ENCODE data around the gene SAA4. TPM values are rescaled to one million over a fixed set of nuclear protein-coding genes. Genes with fewer than 3 reads are reported as not detected.

The SAA4 gene
- total and polyA plus RNA-seq, 9 of the 15 experiments (the other 6 are each of a cell fraction or from before 2014, with no cell fraction given) = not detected

DNA sequence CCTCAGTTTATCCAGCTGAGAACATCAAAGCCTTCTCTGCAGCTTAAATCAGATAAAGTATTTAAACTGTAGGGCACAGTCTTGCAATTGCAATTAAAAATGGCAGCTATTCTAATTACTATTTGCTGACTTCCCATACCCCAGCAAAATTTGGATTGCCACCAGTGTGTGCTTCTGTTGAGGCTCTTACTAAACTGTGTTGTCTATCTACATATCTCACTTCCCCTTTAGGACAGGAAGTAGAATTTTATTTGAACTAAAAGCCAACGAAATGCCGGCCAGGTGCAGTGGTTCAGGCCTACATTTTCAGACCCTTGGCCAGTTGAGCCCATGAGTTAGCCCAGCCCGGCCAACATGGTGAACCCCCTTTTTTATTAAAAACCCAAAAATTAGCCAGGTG lies 7.1 kb downstream of the SAA4 start:
- Histone ChIP-seq H3K27ac (ENCODE audit: extremely low read depth, low read depth, low read length) (no peak overlapping the region), H3K9me1 (ENCODE audit: control insufficient read depth, insufficient read depth, low read length) (no peaks in the 10 kb centered on the region), H3K9ac (ENCODE audit: insufficient read depth in 1 of 2, low read depth in 2 of 2, low read length in 2 of 2) (no peak overlapping the region), H2AFZ (ENCODE audit: low read depth, low read length) (no peak overlapping the region), H3K79me2 (ENCODE audit: control insufficient read depth, insufficient read depth, low read length) (no peaks in the 10 kb centered on the region), H3K4me2 (ENCODE audit: insufficient read depth, low read length) (no peak overlapping the region), H3K27me3 (ENCODE audit: control insufficient read depth in 2 of 2, insufficient read depth in 2 of 2, low read length in 2 of 2) (peaks cover 0 to 11% of the 10 kb centered on the region in 2 experiments; a peak in 2 of 5 replicates), H3K36me3 (ENCODE audit: control insufficient read depth, insufficient read depth, low read length) (no peaks in the 10 kb centered on the region), H3K4me1 (replicated peaks in 1 of 2; ENCODE audit: control insufficient read depth in 2 of 2, insufficient read depth in 2 of 2, low read length in 2 of 2) (no peaks in the 10 kb centered on the region), H3K4me3 (no peak overlapping the region), H4K20me1 (replicated peaks; ENCODE audit: control insufficient read depth, insufficient read depth, low read length) (no peaks in the 10 kb centered on the region), H3K9me3 (replicated peaks; ENCODE audit: control insufficient read depth, insufficient read depth, low read depth, low read length) (no peaks in the 10 kb centered on the region)
- in situ Hi-C loops (cut with MboI) (no loop called here), intact Hi-C loops (cut with micrococcal nuclease) (no loop called here)
- DNase-seq (ENCODE audit: extremely low read depth in 1 of 4, low spot score in 3 of 4) (no peak), FAIRE-seq (no peak), ATAC-seq (no peak; the same call in 2 of the 3 replicates)
- 0% methylated on average over 2 of the region's 3 CpGs for WGBS (ENCODE audit: insufficient coverage, low coverage, missing lambda C conversion rate)
- ChIA-PET CTCF (ENCODE audit: low intra/inter-chr PET ratio) (no interaction called here), POLR2A (no interaction called here)
- no TSS peak for BruUV-seq (replicated peaks)
- TF ChIP-seq SPI1 (IDR thresholded peaks at IDR 0.05; ENCODE audit: borderline replicate concordance, low read depth, low read length) (peak; percentile 72; the same call in 1 of the 2 replicates), MYC (IDR thresholded peaks at IDR 0.05; ENCODE audit: low read depth, low read length) (no peak), MYC (CRISPR knock-in tag; IDR thresholded peaks at IDR 0.05; ENCODE audit: borderline replicate concordance, low read depth) (no peak)
- TF ChIP-seq, protein P1, sequence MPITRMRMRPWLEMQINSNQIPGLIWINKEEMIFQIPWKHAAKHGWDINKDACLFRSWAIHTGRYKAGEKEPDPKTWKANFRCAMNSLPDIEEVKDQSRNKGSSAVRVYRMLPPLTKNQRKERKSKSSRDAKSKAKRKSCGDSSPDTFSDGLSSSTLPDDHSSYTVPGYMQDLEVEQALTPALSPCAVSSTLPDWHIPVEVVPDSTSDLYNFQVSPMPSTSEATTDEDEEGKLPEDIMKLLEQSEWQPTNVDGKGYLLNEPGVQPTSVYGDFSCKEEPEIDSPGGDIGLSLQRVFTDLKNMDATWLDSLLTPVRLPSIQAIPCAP (CRISPR knock-in tag; IDR thresholded peaks at IDR 0.05; ENCODE audit: borderline replicate concordance) = no peak

DNA sequence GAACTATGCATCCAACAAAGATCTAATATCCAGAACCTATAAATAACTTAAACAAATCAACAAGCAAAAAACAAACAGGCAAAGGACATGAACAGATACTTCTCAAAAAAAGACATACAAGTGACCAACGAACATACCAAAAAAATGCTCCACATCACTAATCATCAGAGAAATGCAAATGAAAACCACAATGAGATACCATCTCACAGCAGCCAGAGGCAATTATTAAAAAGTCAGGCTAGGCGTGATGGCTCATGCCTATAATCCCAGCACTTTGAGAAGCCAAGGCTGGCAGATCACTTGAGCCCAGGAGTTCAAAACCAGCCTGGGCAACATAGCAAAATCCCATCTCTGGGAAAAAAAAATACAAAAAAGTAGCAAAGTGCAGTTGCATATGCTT lies 10.7 kb downstream of the SAA4 start:
- Histone ChIP-seq H3K4me2 (ENCODE audit: insufficient read depth, low read length) (no peak overlapping the region), H3K4me3 (no peak overlapping the region), H3K9me1 (ENCODE audit: control insufficient read depth, insufficient read depth, low read length) (no peaks in the 10 kb centered on the region), H3K36me3 (ENCODE audit: control insufficient read depth, insufficient read depth, low read length) (no peaks in the 10 kb centered on the region), H3K27ac (ENCODE audit: extremely low read depth, low read depth, low read length) (no peak overlapping the region), H3K9me3 (replicated peaks; ENCODE audit: control insufficient read depth, insufficient read depth, low read depth, low read length) (no peaks in the 10 kb centered on the region), H3K4me1 (replicated peaks in 1 of 2; ENCODE audit: control insufficient read depth in 2 of 2, insufficient read depth in 2 of 2, low read length in 2 of 2) (peaks cover 0 to 3% of the 10 kb centered on the region in 2 experiments; a peak in 1 of 5 replicates), H3K27me3 (ENCODE audit: control insufficient read depth in 2 of 2, insufficient read depth in 2 of 2, low read length in 2 of 2) (peaks cover 0 to 6% of the 10 kb centered on the region in 2 experiments; a peak in 1 of 5 replicates), H3K9ac (ENCODE audit: insufficient read depth in 1 of 2, low read depth in 2 of 2, low read length in 2 of 2) (no peak overlapping the region), H4K20me1 (replicated peaks; ENCODE audit: control insufficient read depth, insufficient read depth, low read length) (no peaks in the 10 kb centered on the region), H2AFZ (ENCODE audit: low read depth, low read length) (no peak overlapping the region), H3K79me2 (ENCODE audit: control insufficient read depth, insufficient read depth, low read length) (no peaks in the 10 kb centered on the region)
- ATAC-seq (no peak), DNase-seq (ENCODE audit: extremely low read depth in 1 of 4, low spot score in 3 of 4) (no peak), FAIRE-seq (no peak)
- BruUV-seq (replicated peaks) = no TSS peak
- POLR2A ChIA-PET = no interaction called here
- WGBS (ENCODE audit: insufficient coverage, low coverage, missing lambda C conversion rate) = 0% methylated on average over 2 of the region's 2 CpGs
- in situ Hi-C loops (cut with MboI) = no loop called here
- TF ChIP-seq MAZ (CRISPR knock-in tag; conservative IDR thresholded peaks at IDR 0.05 in 1 of 2, IDR thresholded peaks at IDR 0.05 in 1 of 2) (no peak), FOSL1 (tag; conservative IDR thresholded peaks at IDR 0.05) (no peak), SRF (CRISPR knock-in tag; IDR thresholded peaks at IDR 0.05) (no peak), SRSF1 (IDR thresholded peaks at IDR 0.05; ENCODE audit: low read depth, low read length) (no peak), SOX6 (IDR thresholded peaks at IDR 0.05) (no peak), SMARCC2 (IDR thresholded peaks at IDR 0.05; ENCODE audit: low read depth) (no peak), PTBP1 (IDR thresholded peaks at IDR 0.05; ENCODE audit: low read depth, low read length) (no peak)
- TF ChIP-seq, protein P2, sequence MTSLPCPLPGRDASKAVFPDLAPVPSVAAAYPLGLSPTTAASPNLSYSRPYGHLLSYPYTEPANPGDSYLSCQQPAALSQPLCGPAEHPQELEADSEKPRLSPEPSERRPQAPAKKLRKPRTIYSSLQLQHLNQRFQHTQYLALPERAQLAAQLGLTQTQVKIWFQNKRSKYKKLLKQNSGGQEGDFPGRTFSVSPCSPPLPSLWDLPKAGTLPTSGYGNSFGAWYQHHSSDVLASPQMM (CRISPR knock-in tag; IDR thresholded peaks at IDR 0.05) = no peak
- CTCF ChIA-PET (ENCODE audit: low intra/inter-chr PET ratio) = no interaction called here
- intact Hi-C loops (cut with micrococcal nuclease) = no loop called here

Data from K562 (cell line).